ENCODE results near the gene LRP1-AS.

LRP1-AS gene

GRCh38 chr12:57146961-57147944 lies at the start of gene LRP1-AS:
Gene LRP1-AS, minus strand, starts transcription at chr12:57147619.
- Histone ChIP-seq H3K9me3 (ENCODE audit: low read length) (no peaks in the 10 kb centered on the region), H3K9ac (ENCODE audit: low read length) (no peak within 1 kb of the TSS), H3K27me3 (ENCODE audit: control insufficient read depth in 1 of 2, insufficient read depth in 2 of 2, low read length in 2 of 2) (no peaks in the 10 kb centered on the region), H3K27ac (ENCODE audit: low read depth, low read length) (peak within 1 kb of the TSS; percentile 70), H3K4me1 (ENCODE audit: insufficient read depth, low read length) (peaks cover 76% of the 10 kb centered on the region), H3K4me3 (ENCODE audit: low read depth in 1 of 2, low read length in 2 of 2) (no peak within 1 kb of the TSS), H3K36me3 (ENCODE audit: insufficient read depth, low read length) (peaks cover 66% of the 10 kb centered on the region)

DNA sequence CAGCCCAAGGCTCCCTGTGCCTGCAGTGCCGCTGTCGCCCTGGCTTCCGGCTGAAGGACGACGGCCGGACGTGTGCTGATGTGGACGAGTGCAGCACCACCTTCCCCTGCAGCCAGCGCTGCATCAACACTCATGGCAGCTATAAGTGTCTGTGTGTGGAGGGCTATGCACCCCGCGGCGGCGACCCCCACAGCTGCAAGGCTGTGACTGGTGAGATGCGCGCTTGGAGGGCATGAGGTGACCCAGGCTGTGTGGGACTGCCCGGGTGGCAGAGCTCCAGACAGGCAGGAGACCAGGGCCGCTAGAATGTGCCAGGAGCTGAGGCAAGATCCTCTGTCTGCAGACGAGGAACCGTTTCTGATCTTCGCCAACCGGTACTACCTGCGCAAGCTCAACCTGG lies 49.5 kb upstream of the LRP1-AS start:
- Histone ChIP-seq H3K9ac (ENCODE audit: low read length) (no peak overlapping the region), H3K36me3 (ENCODE audit: insufficient read depth, low read length) (peaks cover 97% of the 10 kb centered on the region), H3K4me1 (ENCODE audit: insufficient read depth, low read length) (no peaks in the 10 kb centered on the region), H3K27me3 (ENCODE audit: control insufficient read depth in 1 of 2, insufficient read depth in 2 of 2, low read length in 2 of 2) (no peaks in the 10 kb centered on the region), H3K9me3 (ENCODE audit: low read length) (no peaks in the 10 kb centered on the region), H3K4me3 (ENCODE audit: low read depth in 1 of 2, low read length in 2 of 2) (no peak overlapping the region), H3K27ac (ENCODE audit: low read depth, low read length) (no peak overlapping the region)

- H3K9ac ChIP-seq (ENCODE audit: low read length), result no peak overlapping the region
- no peak overlapping the region for H3K27ac ChIP-seq (ENCODE audit: low read depth, low read length)
- no peaks in the 10 kb centered on the region for H3K27me3 ChIP-seq (ENCODE audit: control insufficient read depth in 1 of 2, insufficient read depth in 2 of 2, low read length in 2 of 2)
- H3K4me3 ChIP-seq (ENCODE audit: low read depth in 1 of 2, low read length in 2 of 2), result no peak overlapping the region
- no peaks in the 10 kb centered on the region for H3K4me1 ChIP-seq (ENCODE audit: insufficient read depth, low read length)
- H3K9me3 ChIP-seq (ENCODE audit: low read length), result no peaks in the 10 kb centered on the region
- peaks cover 97% of the 10 kb centered on the region for H3K36me3 ChIP-seq (ENCODE audit: insufficient read depth, low read length)
Observed at GRCh38 chr12:57196439-57196838, 49.0 kb upstream of the LRP1-AS start.

DNA sequence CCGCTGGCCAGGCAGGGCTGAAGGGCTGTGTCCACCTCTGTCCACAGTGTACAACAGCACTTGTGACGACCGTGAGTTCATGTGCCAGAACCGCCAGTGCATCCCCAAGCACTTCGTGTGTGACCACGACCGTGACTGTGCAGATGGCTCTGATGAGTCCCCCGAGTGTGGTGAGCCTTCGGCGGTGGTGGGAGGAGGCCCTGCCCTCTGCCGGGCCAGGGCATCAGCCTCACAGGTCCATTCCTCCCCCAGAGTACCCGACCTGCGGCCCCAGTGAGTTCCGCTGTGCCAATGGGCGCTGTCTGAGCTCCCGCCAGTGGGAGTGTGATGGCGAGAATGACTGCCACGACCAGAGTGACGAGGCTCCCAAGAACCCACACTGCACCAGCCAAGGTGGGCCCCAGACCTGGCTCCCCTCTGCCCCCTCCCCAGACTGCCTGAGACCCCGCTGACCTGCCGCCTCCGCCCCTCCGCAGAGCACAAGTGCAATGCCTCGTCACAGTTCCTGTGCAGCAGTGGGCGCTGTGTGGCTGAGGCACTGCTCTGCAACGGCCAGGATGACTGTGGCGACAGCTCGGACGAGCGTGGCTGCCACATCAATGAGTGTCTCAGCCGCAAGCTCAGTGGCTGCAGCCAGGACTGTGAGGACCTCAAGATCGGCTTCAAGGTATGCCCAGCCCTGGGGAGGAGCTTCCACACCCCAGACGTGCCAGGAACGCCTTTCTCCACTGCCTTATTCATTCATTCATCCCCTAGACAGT lies 48.4 kb upstream of the LRP1-AS start:
- H3K27me3 ChIP-seq (ENCODE audit: control insufficient read depth in 1 of 2, insufficient read depth in 2 of 2, low read length in 2 of 2), result no peaks in the 10 kb centered on the region
- peaks cover 97% of the 10 kb centered on the region for H3K36me3 ChIP-seq (ENCODE audit: insufficient read depth, low read length)
- no peaks in the 10 kb centered on the region for H3K9me3 ChIP-seq (ENCODE audit: low read length)
- H3K4me3 ChIP-seq (ENCODE audit: low read depth in 1 of 2, low read length in 2 of 2), result no peak overlapping the region
- H3K9ac ChIP-seq (ENCODE audit: low read length), result no peak overlapping the region
- H3K27ac ChIP-seq (ENCODE audit: low read depth, low read length), result no peak overlapping the region
- no peaks in the 10 kb centered on the region for H3K4me1 ChIP-seq (ENCODE audit: insufficient read depth, low read length)

- no peaks in the 10 kb centered on the region for H3K27me3 ChIP-seq (ENCODE audit: control insufficient read depth in 1 of 2, insufficient read depth in 2 of 2, low read length in 2 of 2)
- H3K9me3 ChIP-seq (ENCODE audit: low read length), result no peaks in the 10 kb centered on the region
- no peak overlapping the region for H3K9ac ChIP-seq (ENCODE audit: low read length)
- no peak overlapping the region for H3K4me3 ChIP-seq (ENCODE audit: low read depth in 1 of 2, low read length in 2 of 2)
- H3K36me3 ChIP-seq (ENCODE audit: insufficient read depth, low read length), result peaks cover 98% of the 10 kb centered on the region
- H3K4me1 ChIP-seq (ENCODE audit: insufficient read depth, low read length), result peaks cover 4% of the 10 kb centered on the region
- H3K27ac ChIP-seq (ENCODE audit: low read depth, low read length), result no peak overlapping the region
Observed at GRCh38 chr12:57195186-57195585, 47.8 kb upstream of the LRP1-AS start.

- Histone ChIP-seq H3K9ac (ENCODE audit: low read length) (no peak overlapping the region), H3K4me1 (ENCODE audit: insufficient read depth, low read length) (peaks cover 5% of the 10 kb centered on the region), H3K4me3 (ENCODE audit: low read depth in 1 of 2, low read length in 2 of 2) (no peak overlapping the region), H3K27me3 (ENCODE audit: control insufficient read depth in 1 of 2, insufficient read depth in 2 of 2, low read length in 2 of 2) (no peaks in the 10 kb centered on the region), H3K36me3 (ENCODE audit: insufficient read depth, low read length) (peaks cover 91% of the 10 kb centered on the region), H3K9me3 (ENCODE audit: low read length) (no peaks in the 10 kb centered on the region), H3K27ac (ENCODE audit: low read depth, low read length) (no peak overlapping the region)
Observed at GRCh38 chr12:57194253-57194652, 46.8 kb upstream of the LRP1-AS start.

GRCh38 chr12:57193706-57194245 lies 46.4 kb upstream of the LRP1-AS start:
- no peak overlapping the region for H3K9ac ChIP-seq (ENCODE audit: low read length)
- H3K27me3 ChIP-seq (ENCODE audit: control insufficient read depth in 1 of 2, insufficient read depth in 2 of 2, low read length in 2 of 2), result no peaks in the 10 kb centered on the region
- H3K27ac ChIP-seq (ENCODE audit: low read depth, low read length), result no peak overlapping the region
- H3K4me1 ChIP-seq (ENCODE audit: insufficient read depth, low read length), result peaks cover 5% of the 10 kb centered on the region
- H3K9me3 ChIP-seq (ENCODE audit: low read length), result no peaks in the 10 kb centered on the region
- H3K4me3 ChIP-seq (ENCODE audit: low read depth in 1 of 2, low read length in 2 of 2), result no peak overlapping the region
- peaks cover 91% of the 10 kb centered on the region for H3K36me3 ChIP-seq (ENCODE audit: insufficient read depth, low read length)

DNA sequence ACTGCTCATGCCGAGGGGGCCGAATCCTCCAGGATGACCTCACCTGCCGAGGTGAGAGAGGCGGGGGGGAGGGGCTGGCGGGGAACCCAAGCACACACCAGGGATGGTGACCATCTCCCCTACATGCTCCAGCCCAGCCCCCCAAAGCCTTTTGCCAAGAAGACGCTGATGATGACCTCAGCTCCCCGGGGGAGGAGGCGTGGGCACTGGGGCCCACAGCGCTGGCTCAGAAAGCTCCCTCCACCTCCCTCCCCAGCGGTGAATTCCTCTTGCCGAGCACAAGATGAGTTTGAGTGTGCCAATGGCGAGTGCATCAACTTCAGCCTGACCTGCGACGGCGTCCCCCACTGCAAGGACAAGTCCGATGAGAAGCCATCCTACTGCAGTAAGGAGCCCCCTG lies 45.5 kb upstream of the LRP1-AS start:
- H3K9me3 ChIP-seq (ENCODE audit: low read length), result no peaks in the 10 kb centered on the region
- H3K27me3 ChIP-seq (ENCODE audit: control insufficient read depth in 1 of 2, insufficient read depth in 2 of 2, low read length in 2 of 2), result no peaks in the 10 kb centered on the region
- H3K4me1 ChIP-seq (ENCODE audit: insufficient read depth, low read length), result peaks cover 5% of the 10 kb centered on the region
- H3K27ac ChIP-seq (ENCODE audit: low read depth, low read length), result no peak overlapping the region
- H3K9ac ChIP-seq (ENCODE audit: low read length), result no peak overlapping the region
- peaks cover 90% of the 10 kb centered on the region for H3K36me3 ChIP-seq (ENCODE audit: insufficient read depth, low read length)
- no peak overlapping the region for H3K4me3 ChIP-seq (ENCODE audit: low read depth in 1 of 2, low read length in 2 of 2)

DNA sequence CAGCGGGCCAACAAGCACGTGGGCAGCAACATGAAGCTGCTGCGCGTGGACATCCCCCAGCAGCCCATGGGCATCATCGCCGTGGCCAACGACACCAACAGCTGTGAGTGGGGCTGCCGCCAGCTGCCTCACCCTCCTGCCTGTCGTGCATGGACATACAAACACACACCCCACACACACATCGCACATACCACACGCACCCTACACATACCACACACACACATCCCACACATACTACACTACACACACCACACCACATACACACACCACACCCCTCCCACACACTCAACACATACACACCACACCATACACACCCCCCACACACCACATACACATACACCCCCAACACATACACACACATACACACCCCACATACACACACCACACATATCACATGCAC lies 44.0 kb upstream of the LRP1-AS start:
- Histone ChIP-seq H3K9me3 (ENCODE audit: low read length) (no peaks in the 10 kb centered on the region), H3K9ac (ENCODE audit: low read length) (no peak overlapping the region), H3K27ac (ENCODE audit: low read depth, low read length) (no peak overlapping the region), H3K4me3 (ENCODE audit: low read depth in 1 of 2, low read length in 2 of 2) (no peak overlapping the region), H3K27me3 (ENCODE audit: control insufficient read depth in 1 of 2, insufficient read depth in 2 of 2, low read length in 2 of 2) (no peaks in the 10 kb centered on the region), H3K36me3 (ENCODE audit: insufficient read depth, low read length) (peaks cover 90% of the 10 kb centered on the region), H3K4me1 (ENCODE audit: insufficient read depth, low read length) (peaks cover 5% of the 10 kb centered on the region)

DNA sequence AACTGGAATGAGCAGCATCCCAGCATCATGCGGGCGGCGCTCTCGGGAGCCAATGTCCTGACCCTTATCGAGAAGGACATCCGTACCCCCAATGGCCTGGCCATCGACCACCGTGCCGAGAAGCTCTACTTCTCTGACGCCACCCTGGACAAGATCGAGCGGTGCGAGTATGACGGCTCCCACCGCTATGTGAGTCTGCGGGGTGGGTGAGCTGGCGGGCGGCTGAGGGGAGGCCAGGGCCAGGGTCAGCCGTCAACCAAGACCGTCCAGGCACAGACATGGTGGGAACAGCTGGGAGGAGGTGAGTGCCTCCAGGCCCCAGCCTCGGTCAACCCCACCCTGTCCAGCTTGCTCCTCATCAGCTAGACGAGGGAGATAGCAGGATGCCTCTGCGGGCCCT lies 43.4 kb upstream of the LRP1-AS start:
- H3K9ac ChIP-seq (ENCODE audit: low read length), result no peak overlapping the region
- H3K27ac ChIP-seq (ENCODE audit: low read depth, low read length), result no peak overlapping the region
- no peak overlapping the region for H3K4me3 ChIP-seq (ENCODE audit: low read depth in 1 of 2, low read length in 2 of 2)
- H3K27me3 ChIP-seq (ENCODE audit: control insufficient read depth in 1 of 2, insufficient read depth in 2 of 2, low read length in 2 of 2), result no peaks in the 10 kb centered on the region
- peaks cover 5% of the 10 kb centered on the region for H3K4me1 ChIP-seq (ENCODE audit: insufficient read depth, low read length)
- peaks cover 90% of the 10 kb centered on the region for H3K36me3 ChIP-seq (ENCODE audit: insufficient read depth, low read length)
- H3K9me3 ChIP-seq (ENCODE audit: low read length), result no peaks in the 10 kb centered on the region

GRCh38 chr12:57190037-57190436 lies 42.6 kb upstream of the LRP1-AS start:
- H3K9me3 ChIP-seq (ENCODE audit: low read length), result no peaks in the 10 kb centered on the region
- H3K27ac ChIP-seq (ENCODE audit: low read depth, low read length), result no peak overlapping the region
- no peak overlapping the region for H3K4me3 ChIP-seq (ENCODE audit: low read depth in 1 of 2, low read length in 2 of 2)
- peaks cover 5% of the 10 kb centered on the region for H3K4me1 ChIP-seq (ENCODE audit: insufficient read depth, low read length)
- no peaks in the 10 kb centered on the region for H3K27me3 ChIP-seq (ENCODE audit: control insufficient read depth in 1 of 2, insufficient read depth in 2 of 2, low read length in 2 of 2)
- peaks cover 90% of the 10 kb centered on the region for H3K36me3 ChIP-seq (ENCODE audit: insufficient read depth, low read length)
- no peak overlapping the region for H3K9ac ChIP-seq (ENCODE audit: low read length)
